Spleen (tissue), 11 donors: ENCODE results near the gene C4B. TPM values are rescaled to one million over a fixed set of nuclear protein-coding genes. Genes with fewer than 3 reads are reported as not detected.
"Not testable (repeated sequence)": the region's sequence is repeated elsewhere in the genome, so short reads cannot be mapped to it uniquely, and the experiment has no call there.

ENCODE experiments used
- DNase-seq: peaks from one replicate; pipeline ENCODE4 v3.0.0-alpha.2; 2020
- H3K27ac ChIP-seq, 8 donors: fragments of 200-600 bp; sonication (generic) in 7 of 8; 1 replicate in 4 of 8; 2 replicates in 4 of 8; pipeline versions ENCODE4 v1.5.0 to v1.8.0; 2016 to 2021; ENCODE audit warnings: inconsistent platforms in 4 of 8, mild to moderate bottlenecking in 4 of 8, moderate library complexity in 1 of 8
- H3K27me3 ChIP-seq, 7 donors: fragments of 200-600 bp; sonication (generic) in 6 of 7; replicated peaks in 1 of 7; 1 replicate in 4 of 7; 2 replicates in 3 of 7; pipeline versions ENCODE4 v1.5.0 to v1.8.0; 2016 to 2021; ENCODE audit warnings: inconsistent platforms in 3 of 7, mild to moderate bottlenecking in 1 of 7
- H3K36me3 ChIP-seq, 6 donors: fragments of 200-600 bp; sonication (generic) in 5 of 6; 1 replicate in 4 of 6; 2 replicates in 2 of 6; pipeline versions ENCODE4 v1.5.0 to v1.8.0; 2016 to 2021; ENCODE audit warnings: inconsistent platforms in 2 of 6
- H3K4me1 ChIP-seq, 6 donors: fragments of 200-600 bp; sonication (generic) in 5 of 6; 1 replicate in 3 of 6; 2 replicates in 3 of 6; pipeline versions ENCODE4 v1.5.0 to v1.8.0; 2016 to 2021; ENCODE audit warnings: inconsistent platforms in 3 of 6
- H3K4me3 ChIP-seq, 8 donors: fragments of 200-600 bp; sonication (generic) in 7 of 8; 1 replicate in 4 of 8; 2 replicates in 4 of 8; pipeline versions ENCODE4 v1.5.0 to v1.8.0; 2016 to 2021; ENCODE audit warnings: inconsistent platforms in 4 of 8, mild to moderate bottlenecking in 4 of 8, moderate library complexity in 2 of 8
- H3K9me3 ChIP-seq, 8 donors: fragments of 200-600 bp; sonication (generic) in 7 of 8; 1 replicate in 4 of 8; 2 replicates in 4 of 8; pipeline versions ENCODE4 v1.5.0 to v1.8.0; 2016 to 2021; ENCODE audit warnings: inconsistent platforms in 4 of 8
- POLR2AphosphoS5 ChIP-seq, 3 donors: sonication (generic); formaldehyde crosslinking; IDR thresholded peaks; one replicate each; pipeline ENCODE4 v1.5.1; 2017; ENCODE audit warnings: antibody characterized with exemption in 3 of 3
- WGBS, 5 donors: extraction: QIAGEN DNeasy Blood & Tissue Kit in 3 of 5; methylation state at CpG; one replicate each; pipeline versions ENCODE4 v1.1.5 to v1.1.7; 2013 to 2018; 5-methylcytosine and 5-hydroxymethylcytosine counted together
- intact Hi-C: fragments of 100-400 bp; cut with DNase I; formaldehyde crosslinking; loops from one replicate; pipeline ENCODE4 v1.15.0; 2023; ENCODE audit warnings: low total_unique reads
- polyA plus RNA-seq, 3 donors: library from polyadenylated mRNA; stranded (reverse); fragments of 200-250 nt; gene quantifications; one replicate each; pipeline ENCODE4 v1.2.1, GENCODE V29; 2013
- total RNA-seq, 7 donors: library from RNA; depleted of rRNA in 3 of 7; stranded (reverse); fragments of >200 nt in 3 of 7; fragmentation: NEBNext Ultra II Directional in 4 of 7; extraction: Animal tissue kit (Norgen Biotek cat#: 25700) in 4 of 7; gene quantifications; one replicate each; pipeline versions ENCODE4 v1.1.0 to v1.2.1, GENCODE V29; 2016 to 2021
- donor health status: healthy with polysubstance abuse.
- donor health status: DM: no; HTN: no; CAD: no; lungs with moderate emphysema.
- donor health status: DM: no; HTN: no; CAD: no.
- donor health status: Bipolar disorder and iron deficiency.
- donor health status: healthy.
- donor health status: DM: no; HTN: no; CAD: no.
- donor health status: DM: yes; HTN: yes; CAD: no.

Gene C4B
- total and polyA plus RNA-seq, 10 donors = 57.8 to 308 (median 103) TPM

DNA sequence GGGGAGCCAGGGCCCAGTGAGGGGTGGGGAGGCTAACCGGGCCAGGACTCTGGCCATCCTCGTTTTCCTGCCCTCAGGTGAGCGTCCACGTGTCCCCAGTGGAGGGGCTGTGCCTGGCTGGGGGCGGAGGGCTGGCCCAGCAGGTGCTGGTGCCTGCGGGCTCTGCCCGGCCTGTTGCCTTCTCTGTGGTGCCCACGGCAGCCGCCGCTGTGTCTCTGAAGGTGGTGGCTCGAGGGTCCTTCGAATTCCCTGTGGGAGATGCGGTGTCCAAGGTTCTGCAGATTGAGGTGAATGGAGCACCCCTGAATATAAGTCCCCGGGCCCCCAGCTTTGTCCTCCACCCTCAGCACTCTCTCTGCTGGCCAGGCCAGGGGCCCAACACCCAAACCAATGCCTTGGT lies 20.2 kb upstream of the C4B start:
- intact Hi-C loops, H3K36me3 ChIP-seq, H3K4me3 ChIP-seq, H3K4me1 ChIP-seq, DNase-seq, H3K27me3 ChIP-seq, H3K9me3 ChIP-seq, H3K27ac ChIP-seq: not testable (repeated sequence)
- whole genome bisulfite sequencing, 5 donors = 94 to 100% (median 97%) methylated on average over 5 to 10 of the region's 14 CpGs; no CpG with 5 or more reads in 2 of the 5 donors

DNA sequence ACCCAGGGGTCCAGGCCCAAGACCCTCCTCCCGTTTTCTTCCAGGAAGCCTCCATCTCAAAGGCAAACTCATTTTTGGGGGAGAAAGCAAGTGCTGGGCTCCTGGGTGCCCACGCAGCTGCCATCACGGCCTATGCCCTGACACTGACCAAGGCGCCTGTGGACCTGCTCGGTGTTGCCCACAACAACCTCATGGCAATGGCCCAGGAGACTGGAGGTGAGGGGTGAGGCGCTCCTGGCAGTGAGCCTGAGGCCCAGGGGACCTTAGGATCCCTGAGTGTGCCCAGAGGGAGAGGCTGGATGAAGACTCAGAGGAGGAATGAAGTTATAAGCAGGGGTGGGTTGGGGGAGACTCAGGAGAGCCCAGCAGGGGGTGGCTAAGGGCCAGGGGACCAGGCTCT lies 18.2 kb upstream of the C4B start:
- H3K27ac ChIP-seq, DNase-seq, H3K36me3 ChIP-seq, H3K27me3 ChIP-seq, intact Hi-C loops, H3K4me1 ChIP-seq, H3K4me3 ChIP-seq, H3K9me3 ChIP-seq: not testable (repeated sequence)
- WGBS, 5 donors = 90 to 94% (median 94%) methylated on average over 4 to 6 of the region's 6 CpGs

DNA sequence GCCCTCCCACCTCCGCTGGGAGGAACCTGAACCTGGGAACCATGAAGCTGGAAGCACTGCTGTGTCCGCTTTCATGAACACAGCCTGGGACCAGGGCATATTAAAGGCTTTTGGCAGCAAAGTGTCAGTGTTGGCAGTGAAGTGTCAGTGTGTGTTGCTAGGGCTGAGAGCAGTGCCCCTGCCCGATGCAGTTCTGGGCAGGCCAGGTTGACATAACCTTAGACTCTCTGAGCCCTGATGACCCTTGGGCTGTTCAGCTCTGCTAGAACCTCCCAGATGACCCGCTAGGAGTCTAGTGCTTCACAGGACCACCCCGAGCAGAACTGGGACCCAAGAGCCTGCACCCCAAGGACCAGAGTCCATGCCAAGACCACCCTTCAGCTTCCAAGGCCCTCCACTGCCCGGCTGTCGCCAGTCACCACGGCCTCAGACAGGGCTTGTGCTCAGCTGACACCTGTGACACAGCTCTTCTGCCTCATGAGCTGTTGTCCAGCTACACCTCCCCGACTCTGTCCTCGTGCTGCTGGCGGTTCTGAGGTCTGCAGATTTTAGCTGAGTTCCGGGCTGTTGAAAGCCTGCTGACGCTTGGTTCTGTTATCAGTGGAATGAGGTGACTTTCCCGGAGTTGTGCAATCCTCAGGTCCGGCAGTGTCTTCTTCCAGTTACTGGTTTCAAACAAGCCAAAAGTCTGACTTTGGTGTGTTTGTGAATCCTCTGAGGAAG lies 11.9 kb upstream of the C4B start:
- H3K27ac ChIP-seq, H3K36me3 ChIP-seq, H3K27me3 ChIP-seq, DNase-seq, H3K9me3 ChIP-seq, H3K4me3 ChIP-seq, H3K4me1 ChIP-seq, intact Hi-C loops: not testable (repeated sequence)
- no CpG with 5 or more reads among the region's 15 CpGs for WGBS, 5 donors

DNA sequence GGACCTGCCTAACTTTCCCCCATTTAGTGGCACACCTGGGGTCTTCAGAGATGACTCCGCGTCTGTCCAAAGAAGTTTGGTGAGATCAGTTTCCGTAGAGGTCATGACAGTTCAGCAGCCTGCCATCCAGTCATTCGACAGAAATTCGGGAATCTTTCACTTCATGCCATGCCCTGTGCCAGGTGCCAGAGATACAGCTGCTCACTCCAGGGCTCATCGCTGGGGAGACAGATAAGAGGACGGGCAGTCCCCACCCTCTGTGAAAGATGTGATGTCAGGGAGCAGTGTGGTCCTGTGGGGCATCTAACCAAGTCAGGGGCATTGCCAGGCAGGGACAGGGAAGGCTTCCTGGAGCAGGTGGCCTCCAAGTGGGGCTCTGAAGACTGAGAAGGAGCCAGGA lies 11.3 kb upstream of the C4B start:
- WGBS, 5 donors = no CpG with 5 or more reads among the region's 7 CpGs
- H3K27me3 ChIP-seq, H3K36me3 ChIP-seq, H3K4me1 ChIP-seq, intact Hi-C loops, H3K4me3 ChIP-seq, DNase-seq, H3K9me3 ChIP-seq, H3K27ac ChIP-seq: not testable (repeated sequence)

GRCh38 chr6:32004393-32004792 lies 10.2 kb upstream of the C4B start:
- intact Hi-C loops, H3K4me3 ChIP-seq, H3K36me3 ChIP-seq, H3K4me1 ChIP-seq, H3K9me3 ChIP-seq, H3K27me3 ChIP-seq: not testable (repeated sequence)
- DNase-seq = peak; percentile 13
- peak overlapping the region in 3 of 8 donors; percentile 30 to 62 (median 45) for H3K27ac ChIP-seq
- WGBS, 5 donors = 50 to 78% (median 65%) methylated on average over 3 to 4 of the region's 4 CpGs

GRCh38 chr6:32004864-32005537 lies 9.6 kb upstream of the C4B start:
- peak; percentile 58 for DNase-seq
- H3K27ac ChIP-seq = peak overlapping the region in 5 of 8 donors; percentile 21 to 62 (median 45)

GRCh38 chr6:32005538-32005880 lies 9.1 kb upstream of the C4B start:
- H3K27ac ChIP-seq = peak overlapping the region in 5 of 8 donors; percentile 21 to 62 (median 45)
- intact Hi-C loops, H3K4me3 ChIP-seq, H3K4me1 ChIP-seq, H3K27me3 ChIP-seq, H3K36me3 ChIP-seq, H3K9me3 ChIP-seq: not testable (repeated sequence)
- DNase-seq = peak; percentile 69
- WGBS, 5 donors = 65 to 80% (median 75%) methylated on average over 3 to 8 of the region's 9 CpGs

More at GRCh38 chr6:32004864-32005537, 9.6 kb upstream of the C4B start:
- H3K9me3 ChIP-seq, H3K27me3 ChIP-seq, intact Hi-C loops, H3K4me1 ChIP-seq, H3K36me3 ChIP-seq, H3K4me3 ChIP-seq: not testable (repeated sequence)
- WGBS, 5 donors = 50 to 64% (median 59%) methylated on average over 8 to 10 of the region's 13 CpGs
- TF ChIP-seq POLR2AphosphoS5 (IDR thresholded peaks at IDR 0.05) = peak in 1 of 3 donors; percentile 31

DNA sequence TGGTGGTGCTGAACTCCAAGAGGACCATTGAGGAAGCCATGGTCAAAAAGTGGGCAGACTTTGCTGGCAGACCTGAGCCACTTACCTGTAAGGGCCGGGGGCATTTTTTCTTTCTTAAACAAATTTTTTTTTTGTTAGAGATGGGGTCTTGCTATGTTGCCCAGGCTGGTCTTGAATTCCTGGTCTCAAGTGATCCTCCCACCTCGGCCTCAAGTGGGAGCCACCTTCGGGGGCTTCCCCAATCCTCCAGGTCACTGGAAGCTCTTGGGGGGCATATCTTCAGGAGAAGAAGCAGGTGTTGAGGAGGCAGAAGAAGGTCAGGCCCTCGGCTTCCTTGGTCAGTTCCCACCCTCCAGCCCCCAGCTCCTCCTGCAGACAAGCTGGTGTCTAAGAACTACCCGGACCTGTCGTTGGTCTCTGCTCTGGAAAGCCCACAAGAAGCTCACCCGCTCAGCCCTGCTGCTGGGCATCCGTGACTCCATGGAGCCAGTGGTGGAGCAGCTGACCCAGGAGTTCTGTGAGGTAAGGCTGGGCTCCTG lies 8.5 kb upstream of the C4B start:
- H3K4me1 ChIP-seq, H3K27me3 ChIP-seq, H3K4me3 ChIP-seq, H3K9me3 ChIP-seq, H3K36me3 ChIP-seq, intact Hi-C loops: not testable (repeated sequence)
- peak overlapping the region in 2 of 8 donors; percentile 46 to 62 for H3K27ac ChIP-seq
- 74 to 91% (median 81%) methylated on average over 6 to 8 of the region's 8 CpGs for WGBS, 5 donors
- peak; percentile 46 for DNase-seq

GRCh38 chr6:32007086-32007485 lies 7.5 kb upstream of the C4B start:
- H3K36me3 ChIP-seq, H3K4me3 ChIP-seq, H3K4me1 ChIP-seq, H3K27ac ChIP-seq, H3K27me3 ChIP-seq, intact Hi-C loops, H3K9me3 ChIP-seq: not testable (repeated sequence)
- DNase-seq = peak; percentile 49
- WGBS, 5 donors = 79 to 94% (median 87%) methylated on average over 8 to 12 of the region's 12 CpGs

DNA sequence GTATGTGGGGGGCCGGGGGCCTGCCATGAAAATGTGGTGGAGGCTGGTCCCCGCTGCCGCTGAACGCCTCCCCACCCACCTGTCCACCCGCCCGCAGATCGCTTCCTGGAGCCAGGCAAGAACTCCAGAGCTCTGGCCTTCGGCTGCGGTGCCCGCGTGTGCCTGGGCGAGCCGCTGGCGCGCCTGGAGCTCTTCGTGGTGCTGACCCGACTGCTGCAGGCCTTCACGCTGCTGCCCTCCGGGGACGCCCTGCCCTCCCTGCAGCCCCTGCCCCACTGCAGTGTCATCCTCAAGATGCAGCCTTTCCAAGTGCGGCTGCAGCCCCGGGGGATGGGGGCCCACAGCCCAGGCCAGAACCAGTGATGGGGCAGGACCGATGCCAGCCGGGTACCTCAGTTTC lies 6.6 kb upstream of the C4B start:
- peak; percentile 17 for DNase-seq
- H3K9me3 ChIP-seq, H3K4me1 ChIP-seq, H3K36me3 ChIP-seq, H3K4me3 ChIP-seq, intact Hi-C loops, H3K27me3 ChIP-seq, H3K27ac ChIP-seq: not testable (repeated sequence)
- no CpG with 5 or more reads among the region's 24 CpGs for WGBS, 5 donors

DNA sequence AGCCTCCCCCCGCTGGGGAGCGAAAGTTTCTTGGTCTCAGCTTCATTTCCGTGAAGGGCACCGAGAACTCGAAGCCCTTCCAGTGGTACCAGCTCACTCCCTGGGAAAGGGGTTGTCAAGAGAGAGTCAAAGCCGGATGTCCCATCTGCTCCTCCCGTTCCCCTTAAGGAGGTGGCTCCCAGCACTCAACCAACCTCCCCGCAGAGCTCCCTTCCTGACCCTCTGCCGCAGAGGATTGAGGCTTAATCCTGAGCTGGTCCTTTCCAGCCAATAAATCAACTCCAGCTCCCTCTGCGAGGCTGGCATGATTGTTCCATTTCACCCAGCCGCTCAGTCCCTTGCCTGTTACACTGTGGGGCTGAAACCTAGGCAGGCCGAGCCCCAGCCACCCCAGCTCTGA lies 6.0 kb upstream of the C4B start:
- H3K36me3 ChIP-seq, H3K27me3 ChIP-seq, H3K9me3 ChIP-seq, DNase-seq, H3K27ac ChIP-seq, H3K4me3 ChIP-seq, intact Hi-C loops, H3K4me1 ChIP-seq: not testable (repeated sequence)
- 33 to 74% (median 59%) methylated on average over 6 to 9 of the region's 12 CpGs for WGBS, 5 donors
